K562 (cell line): ENCODE results near the gene HLA-DPA1.

Experiments
- CEBPZ ChIP-seq: fragments of 150-350 bp; IDR thresholded peaks from 2 replicates; pipeline ENCODE4 v1.6.1; 2014; ENCODE audit warnings: low read depth, mild to moderate bottlenecking, low read length, borderline replicate concordance
- EP300 ChIP-seq: IDR thresholded peaks from 2 replicates; pipeline ENCODE4 v1.6.1; 2012; ENCODE audit warnings: low read length, improper control_type of control experiment
- IRF2 ChIP-seq: sonication (generic); formaldehyde crosslinking; IDR thresholded peaks from 2 replicates; pipeline ENCODE4 v1.8.1; 2022; ENCODE audit warnings: mild to moderate bottlenecking, missing genetic modification reagents
- PRPF4 ChIP-seq: fragments of 200-400 bp; formaldehyde crosslinking; IDR thresholded peaks from one replicate; pipeline ENCODE4 v1.6.1; 2017; ENCODE audit warnings: low read length, low read depth, mild to moderate bottlenecking; ENCODE audit not compliant: insufficient read depth, poor library complexity, severe bottlenecking
- SMC3 ChIP-seq: conservative IDR thresholded peaks from 2 replicates; pipeline ENCODE4 v1.6.1; 2011; ENCODE audit warnings: low read depth, low read length, improper control_type of control experiment; ENCODE audit not compliant: insufficient read depth
- ZNF124 ChIP-seq: sonication (generic); formaldehyde crosslinking; IDR thresholded peaks from 2 replicates; pipeline ENCODE4 v1.8.1; 2022; ENCODE audit warnings: missing genetic modification reagents
- TF ChIP-seq, protein P1 (sequence below): sonication (generic); formaldehyde crosslinking; IDR thresholded peaks from 2 replicates; pipeline ENCODE4 v1.8.0; 2023; ENCODE audit warnings: mild to moderate bottlenecking, missing genetic modification reagents

DNA sequence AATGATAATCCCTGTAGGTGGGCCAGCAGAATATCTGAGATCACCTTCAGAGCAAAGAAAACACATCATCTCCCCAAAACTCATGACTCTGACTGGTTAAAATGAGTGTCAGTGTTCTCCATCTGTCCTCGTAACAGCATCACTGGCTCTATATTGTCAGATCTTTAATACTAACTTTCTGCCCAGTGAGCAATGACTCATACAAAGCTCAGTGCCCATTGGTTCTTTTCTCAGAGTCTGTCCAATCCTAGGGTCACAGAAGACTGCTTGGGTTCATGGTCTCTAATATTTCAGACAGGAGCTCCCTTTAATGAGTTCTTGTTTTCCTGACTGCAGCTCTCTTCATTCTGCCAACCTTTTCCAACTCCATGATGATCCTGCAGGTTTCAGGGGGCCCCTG, 38.7 kb upstream of the HLA-DPA1 start:
- TF ChIP-seq EP300 (no peak), SMC3 (no peak), IRF2 (CRISPR knock-in tag) (no peak), ZNF124 (CRISPR knock-in tag) (no peak), PRPF4 (no peak), CEBPZ (no peak)
- TF ChIP-seq, protein P1, sequence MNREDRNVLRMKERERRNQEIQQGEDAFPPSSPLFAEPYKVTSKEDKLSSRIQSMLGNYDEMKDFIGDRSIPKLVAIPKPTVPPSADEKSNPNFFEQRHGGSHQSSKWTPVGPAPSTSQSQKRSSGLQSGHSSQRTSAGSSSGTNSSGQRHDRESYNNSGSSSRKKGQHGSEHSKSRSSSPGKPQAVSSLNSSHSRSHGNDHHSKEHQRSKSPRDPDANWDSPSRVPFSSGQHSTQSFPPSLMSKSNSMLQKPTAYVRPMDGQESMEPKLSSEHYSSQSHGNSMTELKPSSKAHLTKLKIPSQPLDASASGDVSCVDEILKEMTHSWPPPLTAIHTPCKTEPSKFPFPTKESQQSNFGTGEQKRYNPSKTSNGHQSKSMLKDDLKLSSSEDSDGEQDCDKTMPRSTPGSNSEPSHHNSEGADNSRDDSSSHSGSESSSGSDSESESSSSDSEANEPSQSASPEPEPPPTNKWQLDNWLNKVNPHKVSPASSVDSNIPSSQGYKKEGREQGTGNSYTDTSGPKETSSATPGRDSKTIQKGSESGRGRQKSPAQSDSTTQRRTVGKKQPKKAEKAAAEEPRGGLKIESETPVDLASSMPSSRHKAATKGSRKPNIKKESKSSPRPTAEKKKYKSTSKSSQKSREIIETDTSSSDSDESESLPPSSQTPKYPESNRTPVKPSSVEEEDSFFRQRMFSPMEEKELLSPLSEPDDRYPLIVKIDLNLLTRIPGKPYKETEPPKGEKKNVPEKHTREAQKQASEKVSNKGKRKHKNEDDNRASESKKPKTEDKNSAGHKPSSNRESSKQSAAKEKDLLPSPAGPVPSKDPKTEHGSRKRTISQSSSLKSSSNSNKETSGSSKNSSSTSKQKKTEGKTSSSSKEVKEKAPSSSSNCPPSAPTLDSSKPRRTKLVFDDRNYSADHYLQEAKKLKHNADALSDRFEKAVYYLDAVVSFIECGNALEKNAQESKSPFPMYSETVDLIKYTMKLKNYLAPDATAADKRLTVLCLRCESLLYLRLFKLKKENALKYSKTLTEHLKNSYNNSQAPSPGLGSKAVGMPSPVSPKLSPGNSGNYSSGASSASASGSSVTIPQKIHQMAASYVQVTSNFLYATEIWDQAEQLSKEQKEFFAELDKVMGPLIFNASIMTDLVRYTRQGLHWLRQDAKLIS = no peak
